Fibroblast of villous mesenchyme (primary cell): ENCODE measurements around the gene ULK2. TPM values are rescaled to one million over a fixed set of nuclear protein-coding genes. Genes with fewer than 3 reads are reported as not detected.

ENCODE experiments used
- DNase-seq: peaks from one replicate; pipeline ENCODE4 v3.0.0-alpha.2; 2010; ENCODE audit warnings: low read depth
- H3K4me3 ChIP-seq: 2 replicates; pipeline ENCODE4 v1.5.1; 2011; ENCODE audit warnings: low read depth, mild to moderate bottlenecking, low read length
- total RNA-seq: library from RNA; depleted of rRNA; stranded (reverse); fragments of >200 nt; gene quantifications from 2 replicates; pipeline ENCODE4 v1.2.3, GENCODE V29; 2012
- TF ChIP-seq, protein P1 (sequence below): IDR thresholded peaks from 2 replicates; pipeline ENCODE4 v1.5.1; 2012; ENCODE audit warnings: low read depth, mild to moderate bottlenecking, low read length; ENCODE audit not compliant: insufficient read depth

The ULK2 gene
- total RNA-seq, 1 donor = 16.8 TPM

DNA sequence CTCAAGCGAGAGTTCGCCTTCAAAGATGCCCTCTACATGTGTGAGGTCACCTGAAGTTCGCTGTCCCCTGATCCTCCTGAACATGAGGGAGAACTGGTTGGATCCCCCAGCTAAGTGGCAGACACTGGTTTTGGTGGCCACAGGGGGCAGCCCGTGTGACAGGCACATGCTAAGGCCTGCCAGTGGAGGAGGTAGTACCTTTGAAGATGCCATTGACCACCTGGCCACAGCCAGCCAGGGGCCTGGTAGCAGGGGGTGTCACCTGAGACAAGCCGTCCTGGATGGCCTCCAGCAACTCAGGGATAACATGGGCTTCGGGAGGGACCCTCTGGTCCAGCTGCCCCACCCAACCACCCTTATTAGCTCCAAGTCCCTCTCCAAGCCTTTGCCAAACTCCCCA, 112.3 kb downstream of the ULK2 start:
- TF ChIP-seq, protein P1, sequence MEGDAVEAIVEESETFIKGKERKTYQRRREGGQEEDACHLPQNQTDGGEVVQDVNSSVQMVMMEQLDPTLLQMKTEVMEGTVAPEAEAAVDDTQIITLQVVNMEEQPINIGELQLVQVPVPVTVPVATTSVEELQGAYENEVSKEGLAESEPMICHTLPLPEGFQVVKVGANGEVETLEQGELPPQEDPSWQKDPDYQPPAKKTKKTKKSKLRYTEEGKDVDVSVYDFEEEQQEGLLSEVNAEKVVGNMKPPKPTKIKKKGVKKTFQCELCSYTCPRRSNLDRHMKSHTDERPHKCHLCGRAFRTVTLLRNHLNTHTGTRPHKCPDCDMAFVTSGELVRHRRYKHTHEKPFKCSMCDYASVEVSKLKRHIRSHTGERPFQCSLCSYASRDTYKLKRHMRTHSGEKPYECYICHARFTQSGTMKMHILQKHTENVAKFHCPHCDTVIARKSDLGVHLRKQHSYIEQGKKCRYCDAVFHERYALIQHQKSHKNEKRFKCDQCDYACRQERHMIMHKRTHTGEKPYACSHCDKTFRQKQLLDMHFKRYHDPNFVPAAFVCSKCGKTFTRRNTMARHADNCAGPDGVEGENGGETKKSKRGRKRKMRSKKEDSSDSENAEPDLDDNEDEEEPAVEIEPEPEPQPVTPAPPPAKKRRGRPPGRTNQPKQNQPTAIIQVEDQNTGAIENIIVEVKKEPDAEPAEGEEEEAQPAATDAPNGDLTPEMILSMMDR = no peak
- DNase-seq = no peak
- H3K4me3 ChIP-seq = no peak overlapping the region

DNA sequence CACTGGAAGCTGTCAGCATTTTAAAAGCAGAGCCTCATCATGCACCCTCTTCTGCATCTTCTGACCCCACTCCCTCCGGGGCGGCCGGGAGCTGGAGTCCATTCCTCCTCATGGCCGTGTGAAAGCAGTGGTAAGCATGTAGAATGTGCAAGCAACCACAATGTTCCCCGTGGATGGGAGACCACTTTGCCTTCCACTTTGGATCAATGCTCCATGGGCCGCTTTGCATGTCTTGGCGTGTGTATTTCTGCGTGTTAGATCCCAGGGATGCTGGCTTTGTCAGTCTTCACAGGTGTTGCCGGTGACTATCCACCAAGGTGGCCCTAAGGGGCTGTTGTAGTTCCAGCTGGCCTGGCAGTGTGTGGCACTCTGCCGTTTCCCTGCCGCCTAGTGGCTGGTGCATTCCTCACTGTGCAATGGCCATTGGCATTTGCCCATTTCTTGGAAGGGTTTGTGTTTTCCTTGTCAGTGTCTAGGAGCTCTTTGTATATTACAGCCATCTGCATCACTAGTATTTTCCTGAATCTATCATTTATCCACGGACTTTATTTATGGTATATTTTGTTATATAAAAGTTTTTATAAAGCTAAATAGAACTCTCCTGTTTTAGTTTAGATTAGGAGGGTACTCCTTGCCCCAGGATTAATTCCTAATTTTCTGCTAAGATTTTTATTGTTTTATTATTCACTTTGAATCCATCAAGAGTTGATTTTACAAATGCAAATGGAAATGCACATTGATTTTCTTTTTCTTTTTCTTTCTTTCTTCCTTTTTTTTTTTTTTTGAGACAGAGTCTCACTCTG, 113.9 kb downstream of the ULK2 start:
- DNase-seq = no peak
- TF ChIP-seq, protein P1 = peak; percentile 15
- no peak overlapping the region for H3K4me3 ChIP-seq

DNA sequence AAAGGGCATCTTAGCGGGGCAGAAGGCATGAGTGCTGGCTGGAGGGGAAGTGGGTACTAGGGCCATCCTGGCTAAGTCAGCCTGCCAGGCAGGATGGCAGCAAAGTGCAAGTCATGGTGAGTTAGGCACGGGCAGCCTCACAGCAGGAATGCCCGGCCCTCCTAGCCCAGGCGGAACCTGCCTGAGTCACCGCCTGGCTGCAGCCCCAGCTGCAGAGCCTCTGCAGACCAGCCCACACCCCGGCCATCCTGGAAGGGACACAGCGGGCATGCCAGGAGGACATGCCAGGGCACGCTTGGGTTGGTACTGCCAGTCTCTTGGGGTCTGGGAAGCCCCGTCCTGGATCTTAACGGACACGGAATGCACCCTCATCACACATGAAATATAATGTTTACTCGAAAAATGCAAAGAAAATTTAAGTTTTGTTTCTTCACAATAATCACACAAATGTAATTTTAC, 114.7 kb downstream of the ULK2 start:
- no peak for DNase-seq
- TF ChIP-seq, protein P1 = no peak

DNA sequence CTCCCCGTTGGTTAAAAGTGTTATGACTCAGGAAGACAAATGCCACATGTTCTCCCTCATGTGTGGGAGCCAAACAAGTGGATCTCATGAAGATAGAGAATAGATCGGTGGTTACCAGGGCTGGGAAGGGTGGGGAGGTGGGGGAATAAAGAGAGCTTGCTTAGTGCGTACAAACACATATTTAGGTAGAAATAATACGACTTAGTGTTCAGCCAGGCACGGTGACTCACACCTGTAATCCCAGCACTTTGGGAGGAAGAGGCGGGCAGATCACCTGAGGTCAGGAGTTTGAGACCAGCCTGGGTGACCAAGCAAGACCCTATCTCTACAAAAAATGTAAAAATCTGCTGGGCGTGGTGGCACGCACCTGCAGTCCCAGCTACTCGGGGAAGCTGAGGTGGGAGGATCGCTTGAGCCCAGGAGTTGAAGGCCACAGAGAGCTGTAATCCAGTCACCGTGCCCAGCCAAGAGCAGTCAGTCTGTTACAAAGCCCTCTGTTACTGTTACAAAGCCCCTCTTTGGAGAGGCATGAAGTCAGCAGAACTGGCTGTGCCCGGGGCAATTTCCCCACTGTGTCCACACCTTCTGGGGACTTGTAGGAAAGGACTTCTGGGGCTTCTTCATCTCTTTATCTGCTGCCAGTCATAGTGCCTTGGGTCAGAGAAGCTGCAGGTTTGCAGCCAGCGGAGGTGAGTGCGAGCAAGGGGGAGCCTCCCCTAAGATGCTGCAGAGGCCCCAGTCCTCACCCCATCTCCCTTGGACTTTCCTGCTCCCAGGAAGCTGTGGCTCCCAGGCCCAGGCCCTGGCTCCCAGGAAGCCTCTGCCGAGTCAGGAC, 115.3 kb downstream of the ULK2 start:
- no peak overlapping the region for H3K4me3 ChIP-seq
- TF ChIP-seq, protein P1 = no peak
- no peak for DNase-seq

More for the DNA sequence above, 114.7 kb downstream of the ULK2 start:
- H3K4me3 ChIP-seq = no peak overlapping the region

DNA sequence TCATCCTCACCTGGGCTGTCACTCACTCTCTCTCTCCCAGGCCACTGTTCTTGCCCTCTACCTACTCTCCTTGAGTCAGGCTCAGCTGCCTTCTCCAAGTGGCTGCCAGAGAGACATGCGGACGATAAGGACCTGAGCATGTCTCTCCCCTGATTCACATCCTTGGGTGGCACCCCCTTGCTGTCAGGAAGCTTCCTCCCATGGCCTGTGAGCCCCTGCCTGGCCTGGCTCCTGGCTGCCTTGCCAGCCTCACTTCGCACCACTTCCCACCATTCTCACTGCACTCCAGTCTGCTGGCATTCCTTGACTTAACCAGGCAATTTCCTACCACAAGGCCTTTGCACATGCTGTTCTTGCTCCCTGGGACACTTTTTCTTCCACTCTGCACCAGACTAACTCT, 116.9 kb downstream of the ULK2 start:
- H3K4me3 ChIP-seq = no peak overlapping the region
- TF ChIP-seq, protein P1 = no peak
- DNase-seq = no peak

DNA sequence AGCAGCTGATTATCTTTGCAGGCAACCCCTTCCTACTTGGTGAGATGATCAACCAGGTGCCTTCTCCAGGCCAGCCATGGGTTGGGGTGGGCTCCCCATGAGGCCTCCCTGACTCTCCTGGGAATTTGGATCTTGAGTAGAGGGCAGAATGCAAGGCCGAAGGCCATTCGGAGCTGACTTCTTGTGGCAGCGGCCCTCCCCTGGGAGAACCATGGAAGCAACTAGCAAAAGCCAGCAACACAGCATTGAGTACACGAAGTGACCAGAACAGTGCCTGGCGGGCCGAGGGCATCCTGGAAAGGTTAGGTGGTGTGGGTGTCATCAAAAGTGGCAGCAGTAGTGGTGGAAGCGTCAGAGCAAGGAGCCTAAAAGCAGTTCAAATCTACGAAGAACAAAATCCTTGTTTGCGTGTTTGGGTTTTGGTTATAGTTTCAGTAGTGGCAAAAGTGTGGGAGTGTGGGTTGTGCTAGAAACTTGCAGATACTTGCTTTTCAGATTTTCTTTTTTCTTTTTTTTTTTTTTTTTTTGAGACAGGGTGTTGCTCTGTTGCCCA, 117.6 kb downstream of the ULK2 start:
- no peak for DNase-seq
- TF ChIP-seq, protein P1 = no peak
- H3K4me3 ChIP-seq = no peak overlapping the region
